T-helper 2 cell treated with Interferon-gamma antibody and Interleukin-4, amounts not matched to agents 100 ng/mL and 5 ng/mL, for 36 hours (primary cell): Measurements from ENCODE around the gene AKR1B1. TPM values are rescaled to one million over a fixed set of nuclear protein-coding genes. Genes with fewer than 3 reads are reported as not detected.

Experiments
- intact Hi-C: fragments of 100-400 bp; cut with micrococcal nuclease; formaldehyde crosslinking; loops from one replicate; pipeline ENCODE4 v1.15.1; 2023
- total RNA-seq: library from RNA; stranded (reverse); gene quantifications from 2 replicates; pipeline ENCODE4 v1.2.3, GENCODE V29; 2022

The AKR1B1 gene
- total RNA-seq, 1 donor from 2014 or later: 95.6 TPM

GRCh38 chr7:134422008-134422407 is 36.9 kb downstream of the AKR1B1 start:
- intact Hi-C loops: no loop called here

GRCh38 chr7:134420424-134421125 is 38.3 kb downstream of the AKR1B1 start:
- intact Hi-C loops: no loop called here

GRCh38 chr7:134419875-134420274 is 39.0 kb downstream of the AKR1B1 start:
- intact Hi-C loops: no loop called here

- intact Hi-C loops: no loop called here
Observed at GRCh38 chr7:134419085-134419484, 39.8 kb downstream of the AKR1B1 start.

GRCh38 chr7:134415700-134416099 is 43.2 kb downstream of the AKR1B1 start:
- intact Hi-C loops: no loop called here

- intact Hi-C loops: no loop called here
Observed at GRCh38 chr7:134414109-134414508, 44.8 kb downstream of the AKR1B1 start.

GRCh38 chr7:134407311-134407710 is 51.6 kb downstream of the AKR1B1 start:
- intact Hi-C loops: no loop called here

- intact Hi-C loops: no loop called here
Observed at GRCh38 chr7:134406431-134406830, 52.5 kb downstream of the AKR1B1 start.

GRCh38 chr7:134405299-134405698 is 53.6 kb downstream of the AKR1B1 start:
- intact Hi-C loops: no loop called here

GRCh38 chr7:134403062-134403461 is 55.8 kb downstream of the AKR1B1 start:
- intact Hi-C loops: no loop called here

- intact Hi-C loops: no loop called here
Observed at GRCh38 chr7:134400859-134401258, 58.0 kb downstream of the AKR1B1 start.

- intact Hi-C loops: no loop called here
Observed at GRCh38 chr7:134396031-134396430, 62.9 kb downstream of the AKR1B1 start.

- intact Hi-C loops: no loop called here
Observed at GRCh38 chr7:134395604-134396003, 63.3 kb downstream of the AKR1B1 start.

GRCh38 chr7:134394056-134394455 is 64.8 kb downstream of the AKR1B1 start:
- intact Hi-C loops: no loop called here

Other genes with a start within 250 kb of the AKR1B1 start
- 19.5 and 19.6 TPM in 2 replicates for gene SLC35B4, start 142.2 kb downstream of the AKR1B1 start, total RNA-seq
- not detected in 2 replicates for gene AKR1B10, start 68.5 kb upstream of the AKR1B1 start, total RNA-seq
- gene AKR1B15, start 90.0 kb upstream of the AKR1B1 start, total RNA-seq: not detected in 2 replicates
- gene BPGM, start 187.8 kb upstream of the AKR1B1 start, total RNA-seq: 21.7 and 22.3 TPM in 2 replicates